Neural cell (in vitro differentiated cells): ENCODE measurements around the gene SLC25A13. TPM values are rescaled to one million over a fixed set of nuclear protein-coding genes. Genes with fewer than 3 reads are reported as not detected.

Source experiments
- H2AFZ ChIP-seq: fragments of 200-600, 300-800 bp; sonication (generic), shearing (Covaris generic); 2 replicates; pipeline ENCODE4 v1.6.0; 2014; ENCODE audit warnings: low read depth, mild to moderate bottlenecking, antibody characterized with exemption, low read length, moderate library complexity
- H3F3A ChIP-seq: fragments of 200-600 bp; shearing (Covaris generic); 2 replicates; pipeline ENCODE4 v1.6.1; 2016; ENCODE audit warnings: mild to moderate bottlenecking, moderate library complexity, mixed read lengths, antibody characterized with exemption, low read length; ENCODE audit not compliant: insufficient read depth, poor library complexity, severe bottlenecking
- H3K27ac ChIP-seq: fragments of 200-600, 300-800 bp; sonication (generic), shearing (Covaris generic); 2 replicates; pipeline ENCODE4 v1.5.1; 2014; ENCODE audit warnings: mild to moderate bottlenecking, low read length, moderate library complexity
- H3K27me3 ChIP-seq: fragments of 300-800, 200-600 bp; sonication (generic), shearing (Covaris generic); 2 replicates; pipeline ENCODE4 v1.6.0; 2014; ENCODE audit warnings: mild to moderate bottlenecking, low read depth, low read length, moderate library complexity; ENCODE audit not compliant: insufficient read depth
- H3K36me3 ChIP-seq: fragments of 300-800, 200-600 bp; sonication (generic), shearing (Covaris generic); 2 replicates; pipeline ENCODE4 v1.5.1; 2014; ENCODE audit warnings: mild to moderate bottlenecking, antibody characterized with exemption, low read length, moderate library complexity; ENCODE audit not compliant: insufficient read depth
- H3K4me2 ChIP-seq: fragments of 300-800, 200-600 bp; sonication (generic), shearing (Covaris generic); 2 replicates; pipeline ENCODE4 v1.6.0; 2014; ENCODE audit warnings: mild to moderate bottlenecking, low read length
- H3K4me3 ChIP-seq: fragments of 300-800, 200-600 bp; sonication (generic), shearing (Covaris generic); 2 replicates; pipeline ENCODE4 v1.5.1; 2014; ENCODE audit warnings: mild to moderate bottlenecking, low read length, moderate library complexity
- H3K79me2 ChIP-seq: fragments of 200-600 bp; shearing (Covaris generic); replicated peaks from 2 replicates; pipeline ENCODE4 v1.6.0; 2014; ENCODE audit warnings: mild to moderate bottlenecking, low read length, moderate library complexity; ENCODE audit not compliant: insufficient read depth
- H3K9ac ChIP-seq: fragments of 300-800, 200-600 bp; sonication (generic), shearing (Covaris generic); 2 replicates; pipeline ENCODE4 v1.6.1; 2016; ENCODE audit warnings: mild to moderate bottlenecking, low read length, mixed read lengths
- H3K9me2 ChIP-seq: fragments of 200-600 bp; shearing (Covaris generic); 2 replicates; pipeline ENCODE4 v1.6.1; 2016; ENCODE audit warnings: mild to moderate bottlenecking, low read length, mixed read lengths; ENCODE audit not compliant: insufficient read depth
- H3K9me3 ChIP-seq: fragments of 200-600, 300-800 bp; sonication (generic), shearing (Covaris generic); 2 replicates; pipeline ENCODE4 v1.6.1; 2016; ENCODE audit warnings: mild to moderate bottlenecking, mixed run types, low read length, moderate library complexity, mixed read lengths
- H4K20me1 ChIP-seq: fragments of 200-600 bp; shearing (Covaris generic); 2 replicates; pipeline ENCODE4 v1.6.1; 2016; ENCODE audit warnings: mild to moderate bottlenecking, mixed run types; ENCODE audit not compliant: insufficient read depth
- CTCF ChIP-seq: fragments of 450-650 bp; IDR thresholded peaks from 2 replicates; pipeline ENCODE4 v1.5.1; 2014; ENCODE audit warnings: antibody characterized with exemption, mild to moderate bottlenecking, moderate library complexity; ENCODE audit not compliant: poor library complexity, severe bottlenecking
- EP300 ChIP-seq: fragments of 450-650 bp; conservative IDR thresholded peaks from 2 replicates; pipeline ENCODE4 v1.6.1; 2014; ENCODE audit warnings: antibody characterized with exemption, mild to moderate bottlenecking, moderate library complexity; ENCODE audit not compliant: poor library complexity, severe bottlenecking
- EZH2 ChIP-seq: fragments of 200-600, 300-800 bp; shearing (Covaris generic), sonication (generic); IDR thresholded peaks from 2 replicates; pipeline ENCODE4 v1.6.1; 2014; ENCODE audit warnings: antibody characterized with exemption, low read length, borderline replicate concordance, mild to moderate bottlenecking; ENCODE audit not compliant: insufficient read depth, poor library complexity, severe bottlenecking
- MXI1 ChIP-seq: fragments of 450-650 bp; conservative IDR thresholded peaks from 2 replicates; pipeline ENCODE4 v1.6.1; 2014; ENCODE audit warnings: antibody characterized with exemption, mild to moderate bottlenecking; ENCODE audit not compliant: poor library complexity, severe bottlenecking
- POLR2AphosphoS5 ChIP-seq: IDR thresholded peaks from 2 replicates; pipeline ENCODE4 v1.6.1; 2012
- RAD21 ChIP-seq: fragments of 450-650 bp; conservative IDR thresholded peaks from 2 replicates; pipeline ENCODE4 v1.6.1; 2014; ENCODE audit warnings: antibody characterized with exemption, mild to moderate bottlenecking, moderate library complexity
- REST ChIP-seq: IDR thresholded peaks from 2 replicates; pipeline ENCODE4 v1.6.1; 2012; ENCODE audit warnings: borderline replicate concordance
- SMC3 ChIP-seq: fragments of 450-650 bp; conservative IDR thresholded peaks from 2 replicates; pipeline ENCODE4 v1.6.1; 2014; ENCODE audit warnings: antibody characterized with exemption, mild to moderate bottlenecking, moderate library complexity; ENCODE audit not compliant: poor library complexity
- TAF1 ChIP-seq: IDR thresholded peaks from 2 replicates; pipeline ENCODE4 v1.6.1; 2012; ENCODE audit warnings: low read depth
- polyA plus RNA-seq: library from polyadenylated mRNA; depleted of rRNA; stranded (reverse); fragments of >200 nt; gene quantifications from 2 replicates; pipeline ENCODE4 v1.2.3, GENCODE V29; 2014

Gene SLC25A13
- polyA plus RNA-seq, 1 donor from 2014 or later = 20.2 TPM

- Histone ChIP-seq H3K9me3 (no peaks in the 10 kb centered on the region), H3K4me3 (peak overlapping the region; percentile 74), H3K4me2 (peak overlapping the region; percentile 69), H3K79me2 (peaks cover 61% of the 10 kb centered on the region), H3K27ac (peak overlapping the region; percentile 64), H3K9ac (peak overlapping the region; percentile 80), H3K27me3 (peaks cover 3% of the 10 kb centered on the region), H2AFZ (peak overlapping the region; percentile 23), H3F3A (no peaks in the 10 kb centered on the region), H4K20me1 (no peaks in the 10 kb centered on the region), H3K36me3 (no peaks in the 10 kb centered on the region), H3K9me2 (no peaks in the 10 kb centered on the region)
- TF ChIP-seq RAD21 (no peak), EP300 (no peak), SMC3 (no peak), MXI1 (no peak)
Observed at GRCh38 chr7:96076350-96076707, 245.6 kb downstream of the SLC25A13 start.

GRCh38 chr7:96075510-96076349 lies 246.2 kb downstream of the SLC25A13 start:
- Histone ChIP-seq H3K4me3 (peak overlapping the region; percentile 74), H2AFZ (peak overlapping the region; percentile 23), H3K27me3 (peaks cover 3% of the 10 kb centered on the region), H4K20me1 (no peaks in the 10 kb centered on the region), H3F3A (no peaks in the 10 kb centered on the region), H3K79me2 (peaks cover 61% of the 10 kb centered on the region), H3K4me2 (peak overlapping the region; percentile 69), H3K36me3 (no peaks in the 10 kb centered on the region), H3K9me2 (no peaks in the 10 kb centered on the region), H3K9me3 (no peaks in the 10 kb centered on the region), H3K27ac (peak overlapping the region; percentile 64), H3K9ac (peak overlapping the region; percentile 80)
- TF ChIP-seq POLR2AphosphoS5 = peak; percentile 58
- peak; percentile 57 for TF ChIP-seq MXI1
- peak; percentile 16 for TF ChIP-seq REST
- TF ChIP-seq EZH2 = no peak
- peak; percentile 29 for TF ChIP-seq EP300
- TF ChIP-seq TAF1 = no peak
- TF ChIP-seq CTCF = peak; percentile 94
- peak; percentile 94 for TF ChIP-seq RAD21
- TF ChIP-seq SMC3 = peak; percentile 95
